Natural killer cell (primary cell): ENCODE measurements around the gene ING3. TPM values are rescaled to one million over a fixed set of nuclear protein-coding genes. Genes with fewer than 3 reads are reported as not detected.
A peak's percentile ranks its signal among the peaks of the same experiment; 100 is the strongest.

Experiments used
- ATAC-seq, 3 donors: fragments of 150-1000 bp in 2 of 3; fragments of 200-7000 bp in 1 of 3; cut with Tn5 transposase; 1 replicate in 1 of 3; 2 replicates in 2 of 3; pipeline ENCODE4 v1.10.0; 2021; ENCODE audit warnings: mild to moderate bottlenecking in 2 of 3, moderate library complexity in 2 of 3
- DNase-seq, 2 donors: peaks; one replicate each; pipeline versions ENCODE4 v3.0.0 to v3.0.0-alpha.2; 2013 to 2021; ENCODE audit warnings: mixed read lengths in 1 of 2
- H3K27ac ChIP-seq: one replicate; pipeline ENCODE4 v1.5.1; 2013; ENCODE audit warnings: mild to moderate bottlenecking, low read length
- H3K27me3 ChIP-seq: one replicate; pipeline ENCODE4 v1.6.1; 2013; ENCODE audit warnings: low read length; ENCODE audit not compliant: control insufficient read depth, insufficient read depth
- H3K36me3 ChIP-seq: one replicate; pipeline ENCODE4 v1.6.1; 2013; ENCODE audit warnings: low read length; ENCODE audit not compliant: control insufficient read depth, insufficient read depth
- H3K4me1 ChIP-seq: one replicate; pipeline ENCODE4 v1.6.1; 2013; ENCODE audit warnings: low read length; ENCODE audit not compliant: control insufficient read depth, insufficient read depth
- H3K4me3 ChIP-seq: one replicate; pipeline ENCODE4 v1.5.1; 2013; ENCODE audit warnings: low read length
- H3K9me3 ChIP-seq: one replicate; pipeline ENCODE4 v1.6.1; 2013; ENCODE audit warnings: low read length; ENCODE audit not compliant: control insufficient read depth, insufficient read depth
- H3K27ac Mint-ChIP-seq, 2 donors: one replicate each; pipeline ENCODE4 v1.8.0; 2022; ENCODE audit warnings: mild to moderate bottlenecking in 2 of 2, mixed read lengths in 2 of 2, moderate library complexity in 1 of 2
- H3K27me3 Mint-ChIP-seq, 2 donors: one replicate each; pipeline ENCODE4 v1.8.0; 2022; ENCODE audit warnings: low read depth in 2 of 2, mixed read lengths in 2 of 2
- H3K36me3 Mint-ChIP-seq: one replicate; pipeline ENCODE4 v1.8.0; 2022; ENCODE audit warnings: mixed read lengths
- H3K4me1 Mint-ChIP-seq, 2 donors: one replicate each; pipeline ENCODE4 v1.8.0; 2022; ENCODE audit warnings: mixed read lengths in 2 of 2
- H3K4me3 Mint-ChIP-seq: one replicate; pipeline ENCODE4 v1.8.0; 2022; ENCODE audit warnings: mild to moderate bottlenecking, moderate library complexity, mixed read lengths
- H3K9me3 Mint-ChIP-seq, 2 donors: one replicate each; pipeline ENCODE4 v1.8.0; 2022; ENCODE audit warnings: mixed read lengths in 2 of 2
- CTCF ChIP-seq: fragments of 200-600 bp; IDR thresholded peaks from one replicate; pipeline ENCODE4 v1.8.0; 2022; ENCODE audit warnings: antibody characterized with exemption
- WGBS: methylation state at CpG from one replicate; pipeline ENCODE4 v1.1.7; 2013; ENCODE audit warnings: missing lambda C conversion rate; ENCODE audit not compliant: insufficient coverage; 5-methylcytosine and 5-hydroxymethylcytosine counted together
- intact Hi-C: fragments of 100-400 bp; cut with micrococcal nuclease; formaldehyde crosslinking; loops from one replicate; pipeline ENCODE4 v1.14.2; 2022
- total RNA-seq, 4 donors: library from RNA; stranded (reverse); fragments of 120-200 nt in 1 of 4; gene quantifications; one replicate each; pipeline versions ENCODE4 v1.2.3 to v1.2.4, GENCODE V29; 2013 to 2022

The ING3 gene
- total RNA-seq, 3 donors from 2014 or later (not counting 1 experiment from before 2014, with no cell fraction given) = 45.7 to 56.2 (median 50.1) TPM

GRCh38 chr7:120941064-120941463 is 9.5 kb upstream of the ING3 start:
- no peaks in the 10 kb centered on the region for H3K9me3 ChIP-seq
- no peak overlapping the region for H3K27ac Mint-ChIP-seq
- H3K4me1 ChIP-seq = no peaks in the 10 kb centered on the region
- no CpG with 5 or more reads among the region's 1 CpG for WGBS
- DNase-seq (peak in 1 of 2 donors; percentile 22), ATAC-seq (no peak)
- no peaks in the 10 kb centered on the region for H3K36me3 ChIP-seq
- peaks cover 3% of the 10 kb centered on the region for H3K27me3 ChIP-seq
- no peak overlapping the region for H3K4me3 ChIP-seq
- no peaks in the 10 kb centered on the region for H3K4me1 Mint-ChIP-seq
- peaks cover 7 to 16% of the 10 kb centered on the region in 2 donors for H3K27me3 Mint-ChIP-seq
- H3K9me3 Mint-ChIP-seq = no peaks in the 10 kb centered on the region
- intact Hi-C loops = no loop called here
- no peaks in the 10 kb centered on the region for H3K36me3 Mint-ChIP-seq
- H3K4me3 Mint-ChIP-seq = no peak overlapping the region
- TF ChIP-seq CTCF = no peak
- H3K27ac ChIP-seq = no peak overlapping the region

GRCh38 chr7:120941856-120942255 is 8.7 kb upstream of the ING3 start:
- Histone ChIP-seq H3K27me3 (peaks cover 3% of the 10 kb centered on the region), H3K27ac (no peak overlapping the region), H3K4me3 (no peak overlapping the region), H3K4me1 (no peaks in the 10 kb centered on the region), H3K9me3 (no peaks in the 10 kb centered on the region), H3K36me3 (no peaks in the 10 kb centered on the region)
- Mint-ChIP-seq H3K27ac (no peak overlapping the region), H3K36me3 (no peaks in the 10 kb centered on the region), H3K9me3 (no peaks in the 10 kb centered on the region), H3K4me1 (no peaks in the 10 kb centered on the region), H3K27me3 (peaks cover 11 to 16% of the 10 kb centered on the region in 2 donors), H3K4me3 (no peak overlapping the region)
- WGBS = 51% methylated on average over 3 of the region's 3 CpGs
- ATAC-seq (no peak), DNase-seq (no peak)
- TF ChIP-seq CTCF = no peak
- intact Hi-C loops = no loop called here

GRCh38 chr7:120942861-120943260 is 7.7 kb upstream of the ING3 start:
- no peak overlapping the region for H3K4me3 Mint-ChIP-seq
- no peaks in the 10 kb centered on the region for H3K9me3 Mint-ChIP-seq
- Histone ChIP-seq H3K4me1 (no peaks in the 10 kb centered on the region), H3K27me3 (peaks cover 3% of the 10 kb centered on the region), H3K4me3 (no peak overlapping the region), H3K36me3 (no peaks in the 10 kb centered on the region), H3K27ac (no peak overlapping the region), H3K9me3 (no peaks in the 10 kb centered on the region)
- no CpG with 5 or more reads among the region's 1 CpG for WGBS
- intact Hi-C loops = no loop called here
- DNase-seq (no peak), ATAC-seq (no peak)
- TF ChIP-seq CTCF = no peak
- H3K27ac Mint-ChIP-seq = no peak overlapping the region
- H3K4me1 Mint-ChIP-seq = no peaks in the 10 kb centered on the region
- peaks cover 7 to 16% of the 10 kb centered on the region in 2 donors for H3K27me3 Mint-ChIP-seq
- H3K36me3 Mint-ChIP-seq = no peaks in the 10 kb centered on the region

- intact Hi-C loops = no loop called here
- no peak overlapping the region for H3K4me3 Mint-ChIP-seq
- WGBS = 84% methylated on average over 5 of the region's 6 CpGs
- H3K36me3 Mint-ChIP-seq = no peaks in the 10 kb centered on the region
- DNase-seq (no peak), ATAC-seq (no peak)
- H3K9me3 Mint-ChIP-seq = no peaks in the 10 kb centered on the region
- peaks cover 5% of the 10 kb centered on the region for H3K27me3 ChIP-seq
- TF ChIP-seq CTCF = no peak
- H3K36me3 ChIP-seq = no peaks in the 10 kb centered on the region
- H3K4me3 ChIP-seq = no peak overlapping the region
- H3K4me1 ChIP-seq = no peaks in the 10 kb centered on the region
- peaks cover 8 to 10% of the 10 kb centered on the region in 2 donors for H3K4me1 Mint-ChIP-seq
- H3K27me3 Mint-ChIP-seq = peaks cover 8 to 10% of the 10 kb centered on the region in 2 donors
- no peak overlapping the region for H3K27ac ChIP-seq
- H3K9me3 ChIP-seq = no peaks in the 10 kb centered on the region
- H3K27ac Mint-ChIP-seq = no peak overlapping the region
Measured at GRCh38 chr7:120944826-120945562, 5.6 kb upstream of the ING3 start.
